Midbrain (tissue), 1 donor: Measurements from ENCODE around the gene GPATCH8.
"Not testable (repeated sequence)": the region's sequence is repeated elsewhere in the genome, so short reads cannot be mapped to it uniquely, and the experiment has no call there.

ENCODE experiments used
- DNase-seq: peaks from one replicate; lab custom pipeline; 2025; lab: John Stamatoyannopoulos, UW

Gene GPATCH8

DNA sequence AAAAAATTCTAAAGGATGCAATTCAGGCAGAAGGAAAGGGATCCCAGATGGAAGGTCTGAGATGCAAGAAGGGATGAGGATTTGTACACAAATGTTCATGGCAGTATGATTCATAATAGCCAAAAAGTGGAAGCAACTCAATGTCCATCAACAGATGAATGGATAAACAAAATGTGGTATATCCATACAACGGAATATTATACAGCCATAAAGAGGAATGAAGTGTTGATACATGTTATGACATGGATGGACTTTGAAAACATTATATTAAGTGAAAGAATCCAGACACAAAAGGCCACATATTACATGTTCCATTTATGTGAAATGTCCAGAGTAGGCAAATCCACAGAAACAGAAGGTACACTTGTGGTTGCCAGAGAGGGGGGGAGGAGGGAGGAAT is 23.9 kb upstream of the GPATCH8 start:
- DNase-seq, result no peak

DNA sequence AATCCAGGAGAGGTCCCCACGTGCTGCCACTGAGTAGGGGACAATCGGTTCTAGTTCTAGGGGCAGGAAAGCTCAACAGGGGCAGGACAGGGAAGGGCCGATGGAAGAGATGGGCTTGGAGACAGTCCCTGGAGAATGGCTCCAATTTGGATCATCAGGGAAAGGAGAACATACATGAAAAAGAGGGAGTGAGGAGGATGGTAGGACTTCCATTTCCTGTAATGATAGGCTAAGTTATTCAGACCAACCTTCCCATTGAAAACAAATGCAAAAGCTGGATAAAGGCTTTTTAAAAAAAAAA is 20.4 kb upstream of the GPATCH8 start:
- no peak for DNase-seq

DNA sequence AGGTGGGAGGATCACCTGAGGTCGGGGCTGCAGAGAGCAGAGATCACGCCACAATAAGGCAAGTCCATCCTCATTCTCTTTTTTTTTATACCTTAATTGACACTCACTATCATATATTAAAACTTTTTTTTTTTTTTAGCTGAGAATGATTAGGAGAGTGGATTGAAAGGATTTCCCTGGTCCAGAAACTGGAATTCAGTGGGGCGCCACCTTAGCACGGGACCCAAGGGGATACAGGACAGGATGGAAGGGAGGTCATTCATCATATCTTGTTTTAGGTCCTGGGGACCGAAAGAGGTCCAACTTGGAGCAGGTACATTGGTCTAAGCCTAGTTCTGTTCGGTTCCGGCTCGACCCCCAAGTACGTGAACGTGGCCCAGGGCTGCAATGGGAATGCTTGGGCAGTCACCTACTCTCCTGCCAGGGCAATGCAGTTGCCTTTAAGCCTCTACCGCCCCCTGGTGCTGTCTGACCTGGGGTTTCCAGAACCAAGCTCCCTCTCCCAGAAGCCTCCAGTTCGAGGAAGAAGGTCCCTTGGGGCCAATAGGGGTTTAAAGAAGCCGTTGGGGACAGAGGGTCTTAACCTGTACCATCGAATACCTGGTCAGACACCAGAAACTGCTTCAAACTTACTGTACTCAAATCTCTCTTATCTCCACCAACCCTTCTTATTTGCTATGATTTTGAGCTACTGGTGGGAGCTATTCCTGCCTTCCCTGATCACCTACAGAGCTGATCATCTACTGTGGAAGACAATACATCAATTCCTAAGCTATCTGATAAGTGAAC is 19.9 kb upstream of the GPATCH8 start:
- no peak for DNase-seq

DNA sequence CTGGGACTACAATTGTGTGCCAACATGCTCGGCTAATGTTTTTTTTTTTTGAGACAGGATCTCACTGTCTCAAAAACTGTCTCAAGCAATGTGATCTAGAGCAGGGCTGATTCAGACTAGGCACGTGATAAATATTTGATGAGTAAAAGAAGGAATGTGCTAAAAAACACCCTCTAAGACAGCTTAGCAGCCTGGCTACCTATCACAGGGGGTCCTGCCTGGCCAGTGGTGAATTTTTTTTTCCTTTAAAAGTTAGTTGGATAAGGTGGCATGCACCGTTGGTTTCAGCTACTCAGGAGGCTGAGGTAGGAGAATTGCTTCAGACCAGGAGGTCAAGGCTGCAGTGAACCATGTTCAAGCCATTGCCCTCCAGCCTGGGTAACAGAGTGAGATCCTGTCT is 14.8 kb upstream of the GPATCH8 start:
- DNase-seq, result no peak

DNA sequence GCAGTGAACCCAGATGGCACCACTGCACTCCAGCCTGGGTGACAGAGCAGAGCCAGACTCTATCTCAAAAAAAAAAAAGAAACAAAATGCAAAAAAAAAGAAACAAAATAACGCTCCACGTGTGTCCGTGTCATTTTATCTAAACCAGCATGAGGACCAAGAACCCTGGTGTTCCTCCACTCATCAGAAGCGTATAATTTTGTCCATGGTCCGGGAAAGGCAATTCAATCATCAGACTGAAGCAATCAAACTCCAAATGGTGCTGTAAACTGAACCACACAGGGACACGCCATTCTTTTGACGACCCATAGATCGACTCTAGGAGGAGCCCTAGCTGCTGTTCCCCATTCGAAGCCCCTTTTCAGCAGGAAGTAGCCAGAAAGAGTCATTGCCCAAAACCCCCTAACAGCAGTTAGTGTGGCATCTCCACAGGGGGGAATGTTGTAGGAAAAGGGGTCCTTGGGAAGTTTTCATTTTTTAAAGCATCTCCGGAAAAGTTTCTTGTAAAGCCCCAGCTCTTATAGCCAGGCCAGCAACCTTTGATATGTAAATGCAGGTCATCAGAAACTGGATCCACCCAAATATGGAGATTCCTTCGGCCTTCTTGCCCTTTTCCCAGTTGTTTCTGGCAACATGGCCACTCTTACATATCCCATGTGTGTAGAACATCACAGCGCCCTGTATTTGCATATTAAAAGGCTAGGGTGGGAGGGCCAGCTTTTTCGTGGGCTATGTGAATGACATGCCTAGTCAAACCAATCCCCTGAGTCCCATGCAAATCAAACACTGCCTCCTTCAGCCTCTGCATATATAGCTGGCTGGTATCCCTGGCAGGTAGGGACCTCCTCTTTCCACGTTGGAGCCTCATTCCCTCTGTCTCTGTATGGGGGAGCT is 8.3 kb upstream of the GPATCH8 start:
- not testable (repeated sequence) for DNase-seq

DNA sequence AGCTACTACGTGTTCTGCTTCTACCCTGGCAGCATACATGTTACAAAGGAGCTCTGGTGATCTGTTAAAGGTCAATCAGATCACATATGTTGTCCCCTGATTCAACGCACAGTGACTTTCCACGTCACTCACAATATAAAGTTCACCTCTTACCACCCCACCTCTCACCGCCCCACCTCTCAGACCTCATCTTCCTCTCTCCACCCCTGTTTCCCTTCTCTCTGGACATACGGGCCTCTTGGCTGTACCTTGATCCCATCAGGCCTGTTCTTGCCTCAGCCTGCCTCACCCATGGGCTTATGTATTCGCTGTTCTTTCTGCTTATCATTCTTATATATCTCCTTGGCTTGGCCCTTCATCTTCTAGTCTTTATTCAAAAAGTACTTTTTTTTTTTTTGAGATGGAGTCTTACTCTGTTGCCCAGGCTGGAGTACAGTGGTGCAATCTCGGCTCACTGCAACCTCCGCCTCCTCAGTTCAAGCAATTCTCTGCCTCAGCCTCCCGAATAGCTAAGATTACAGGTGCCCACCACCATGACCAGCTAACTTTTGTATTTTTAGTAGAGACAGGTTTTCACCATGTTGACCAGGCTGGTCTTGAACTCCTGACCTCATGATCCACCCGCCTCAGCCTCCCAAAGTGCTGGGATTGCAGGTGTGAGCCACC is 3.9 kb upstream of the GPATCH8 start:
- not testable (repeated sequence) for DNase-seq

DNA sequence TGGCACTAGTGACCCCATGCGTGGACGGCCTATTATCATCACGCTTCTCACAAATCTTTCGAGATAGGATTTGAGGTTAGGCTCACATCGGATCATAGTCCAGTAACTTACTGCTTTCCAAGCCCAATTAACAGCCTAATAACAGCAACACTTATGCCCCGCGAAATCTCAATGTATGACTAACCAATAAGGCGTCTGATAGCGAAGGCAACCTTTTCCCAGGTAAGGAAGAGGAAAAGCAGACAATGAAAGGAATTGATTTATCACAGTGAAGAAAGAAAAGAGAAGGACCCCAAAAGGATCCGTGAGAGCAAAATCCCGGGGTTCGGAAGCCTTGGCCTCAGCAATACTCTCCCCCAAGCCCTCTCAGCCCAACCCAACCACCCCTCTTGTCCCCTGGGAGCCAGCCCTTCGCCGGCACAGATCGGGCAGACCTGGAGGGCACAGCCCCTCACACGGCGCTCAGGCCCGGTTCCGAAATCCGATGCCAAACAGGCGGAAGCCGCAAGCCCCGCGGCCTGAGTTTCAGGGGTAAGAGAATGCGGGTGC is 534 bp downstream of the GPATCH8 start:
- peak; percentile 65 for DNase-seq

DNA sequence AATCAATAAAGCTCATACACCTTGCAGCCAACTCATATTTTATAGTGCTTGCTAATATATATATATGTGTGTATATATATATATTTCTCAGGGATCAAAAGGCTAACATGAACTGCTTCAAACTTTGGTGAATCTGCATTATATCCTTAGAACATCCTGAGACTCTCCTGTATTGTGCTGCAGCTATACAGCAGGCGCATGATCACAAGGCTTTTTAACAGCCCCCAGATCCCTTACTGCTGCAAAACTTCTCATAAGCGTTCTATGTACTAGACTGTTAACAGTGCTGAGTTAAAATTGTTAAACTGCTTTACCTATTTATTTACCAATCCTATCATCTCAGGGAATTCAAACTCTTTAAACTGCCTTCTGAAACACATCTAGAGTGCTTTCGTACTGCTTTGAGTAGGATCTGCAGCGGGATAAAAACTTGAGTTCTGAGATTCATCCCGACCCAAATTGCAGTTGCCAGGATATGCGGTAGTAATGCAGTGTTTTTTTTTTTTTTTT is 1.3 kb downstream of the GPATCH8 start:
- no peak for DNase-seq

DNA sequence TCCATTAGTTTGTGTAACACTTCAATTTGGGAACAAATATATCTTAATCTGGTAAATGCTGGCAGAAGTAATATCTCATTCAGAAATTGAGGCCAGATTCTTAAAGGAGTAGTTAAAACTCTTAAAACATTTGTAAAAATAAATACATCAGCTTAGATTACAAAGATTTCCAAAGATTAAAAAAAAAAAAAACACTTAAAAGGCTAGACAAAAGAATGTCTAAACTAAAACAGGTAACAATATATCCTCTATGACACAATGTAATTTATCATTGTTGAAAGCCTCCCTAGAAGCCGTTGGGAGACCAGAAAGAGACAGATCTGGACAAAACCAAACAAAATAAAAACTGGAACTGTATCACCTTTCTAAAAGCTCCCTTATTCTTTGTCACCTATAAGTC is 3.5 kb downstream of the GPATCH8 start:
- no peak for DNase-seq

DNA sequence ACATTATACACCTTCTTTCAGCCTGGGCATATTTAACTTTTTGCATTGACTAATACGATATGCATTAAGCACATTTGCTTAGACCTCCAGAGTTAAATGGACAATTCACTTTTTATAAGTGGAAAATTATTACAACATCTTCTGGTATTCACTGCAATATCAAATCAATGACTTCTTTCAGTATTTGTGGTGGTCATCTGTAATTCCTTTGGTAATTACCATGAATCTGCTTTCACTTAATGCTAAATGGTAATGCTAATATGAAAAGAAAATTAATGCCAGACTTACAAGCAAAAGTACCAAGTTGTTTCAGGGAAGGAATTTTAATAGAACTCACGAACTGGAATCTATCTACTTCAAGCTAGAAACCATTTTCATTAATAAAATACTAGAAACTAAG is 6.4 kb downstream of the GPATCH8 start:
- DNase-seq, result no peak

DNA sequence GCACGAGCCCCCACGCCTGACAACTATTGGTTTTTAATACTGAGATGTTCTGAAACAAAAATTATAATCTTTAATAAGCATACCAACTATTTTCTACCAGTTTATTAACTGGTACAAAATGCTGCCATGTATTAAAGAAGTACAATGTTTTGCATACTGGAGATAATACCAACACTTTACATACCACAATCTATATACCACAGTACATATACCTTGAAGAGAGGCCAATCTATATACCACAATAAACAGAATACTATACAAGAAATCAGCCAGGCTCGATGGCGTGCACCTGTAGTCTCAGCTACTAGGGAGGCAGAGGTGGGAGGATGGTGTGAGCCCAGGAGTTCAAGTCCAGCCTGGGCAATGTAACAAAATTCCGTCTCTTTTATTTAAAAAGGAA is 9.9 kb downstream of the GPATCH8 start:
- DNase-seq, result no peak

DNA sequence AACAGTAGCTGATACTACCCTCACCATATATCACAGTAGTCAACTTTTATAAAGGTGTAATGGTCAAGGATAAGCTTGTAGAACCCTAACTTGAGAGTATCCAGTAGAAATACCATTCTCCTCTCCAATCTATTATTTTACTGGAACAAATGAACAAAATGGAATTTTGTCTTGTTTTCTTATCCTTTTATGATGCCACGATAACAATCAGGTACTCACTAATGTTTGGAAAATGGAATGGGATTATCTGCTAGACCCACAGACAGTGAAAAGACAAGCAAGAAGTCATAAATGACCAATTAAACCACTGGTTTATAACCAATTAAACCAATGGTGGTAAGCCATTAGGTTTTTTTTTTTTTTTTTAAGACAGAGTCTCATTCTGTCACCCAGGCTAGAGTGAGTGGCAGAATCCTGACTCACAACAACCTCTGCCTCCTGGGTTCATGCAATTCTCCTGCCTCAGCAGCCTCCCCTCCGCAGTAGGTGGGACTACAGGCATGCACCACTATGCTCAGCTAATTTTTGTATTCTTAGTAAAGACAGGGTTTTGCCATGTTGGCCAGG is 10.4 kb downstream of the GPATCH8 start:
- DNase-seq, result no peak

DNA sequence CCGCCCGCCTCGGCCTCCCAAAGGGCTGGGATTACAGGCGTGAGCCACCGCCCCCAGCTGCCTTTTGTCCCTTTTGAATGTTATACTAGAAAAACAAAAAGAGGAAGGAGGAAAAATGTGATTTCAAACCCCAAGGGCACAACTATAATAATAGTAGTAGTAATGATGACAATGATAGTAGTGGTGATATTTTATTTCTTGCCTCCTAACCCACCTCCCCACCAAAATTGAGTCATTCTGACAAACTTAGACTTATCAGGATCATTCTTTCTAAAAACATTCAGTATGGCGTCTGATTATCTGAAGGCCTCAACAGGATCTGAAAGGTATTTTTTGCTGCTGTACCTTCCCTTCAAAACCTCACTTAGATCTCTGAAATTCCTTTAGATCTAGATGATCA is 13.6 kb downstream of the GPATCH8 start:
- no peak for DNase-seq

DNA sequence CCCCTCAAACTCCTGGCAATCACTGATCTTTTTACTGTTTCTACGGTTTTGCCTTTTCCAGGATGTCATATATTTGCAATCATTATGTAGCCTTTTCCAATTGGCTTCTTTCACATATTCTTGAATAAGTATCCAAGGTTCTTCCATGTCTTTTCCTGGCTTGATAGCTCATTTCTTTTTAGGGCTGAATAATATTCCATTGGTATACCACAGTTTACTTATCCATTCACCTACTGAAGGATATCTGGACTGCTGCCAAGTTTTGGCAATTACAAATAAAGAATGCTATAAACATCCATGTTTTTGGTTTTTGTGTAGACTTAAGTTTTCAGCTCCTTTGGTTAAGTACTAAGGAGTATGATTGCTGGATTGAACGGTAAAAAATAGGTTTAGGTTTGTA is 16.0 kb downstream of the GPATCH8 start:
- no peak for DNase-seq

DNA sequence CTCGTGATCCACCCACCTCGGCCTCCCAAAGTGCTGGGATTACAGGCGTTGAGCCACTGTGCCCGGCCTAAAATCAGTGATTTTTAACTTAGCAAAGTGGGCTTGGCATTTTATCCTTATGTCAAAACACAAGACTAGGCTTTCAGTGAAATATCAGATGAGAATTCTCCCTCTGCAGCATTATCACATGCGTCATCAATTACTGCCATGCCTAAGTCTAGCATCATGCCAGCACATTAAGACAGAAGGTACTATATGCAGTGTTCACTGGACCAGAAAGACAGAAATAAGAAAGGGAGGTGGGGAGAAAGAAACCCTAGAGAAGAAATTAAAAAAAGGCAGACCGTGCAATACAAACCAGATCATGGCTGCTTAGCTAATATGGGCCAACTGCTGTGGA is 29.8 kb downstream of the GPATCH8 start:
- DNase-seq, result no peak

DNA sequence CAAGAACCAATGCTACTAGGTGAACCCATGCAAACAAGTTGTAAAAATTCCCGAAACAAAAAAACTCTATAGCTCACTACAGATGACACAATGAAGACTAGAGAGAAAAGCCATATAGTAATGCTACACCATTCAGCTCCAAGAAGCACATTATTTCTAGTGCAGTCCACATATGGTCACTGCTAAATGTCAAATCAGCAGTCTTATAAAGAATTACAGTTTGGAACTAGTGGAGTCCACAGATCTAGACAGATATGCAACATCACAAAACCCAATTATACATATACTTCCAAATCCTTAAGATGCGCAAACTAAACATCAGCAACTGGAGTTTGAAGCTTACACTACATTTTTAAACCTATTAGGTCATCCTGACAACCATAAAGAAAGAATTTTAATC is 33.5 kb downstream of the GPATCH8 start:
- DNase-seq, result no peak

DNA sequence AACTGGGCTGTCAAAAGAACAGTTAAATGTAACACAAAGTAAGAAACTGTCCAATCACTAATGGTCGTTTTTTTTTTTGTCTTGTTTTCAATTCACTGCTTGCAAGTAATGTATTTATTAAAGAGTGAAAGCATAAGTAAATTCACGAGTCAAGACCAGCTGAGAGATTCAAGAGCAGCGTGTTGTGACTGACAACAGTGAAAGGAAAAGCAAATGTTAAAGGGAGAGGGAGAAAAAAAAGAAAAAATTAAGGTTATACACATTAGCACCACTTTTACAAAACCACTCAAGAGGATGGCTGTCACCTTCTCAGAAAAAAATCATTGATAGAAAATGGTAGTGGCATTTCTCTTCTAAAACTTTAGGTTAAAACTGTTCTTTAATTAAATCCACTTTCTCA is 36.1 kb downstream of the GPATCH8 start:
- DNase-seq, result no peak

DNA sequence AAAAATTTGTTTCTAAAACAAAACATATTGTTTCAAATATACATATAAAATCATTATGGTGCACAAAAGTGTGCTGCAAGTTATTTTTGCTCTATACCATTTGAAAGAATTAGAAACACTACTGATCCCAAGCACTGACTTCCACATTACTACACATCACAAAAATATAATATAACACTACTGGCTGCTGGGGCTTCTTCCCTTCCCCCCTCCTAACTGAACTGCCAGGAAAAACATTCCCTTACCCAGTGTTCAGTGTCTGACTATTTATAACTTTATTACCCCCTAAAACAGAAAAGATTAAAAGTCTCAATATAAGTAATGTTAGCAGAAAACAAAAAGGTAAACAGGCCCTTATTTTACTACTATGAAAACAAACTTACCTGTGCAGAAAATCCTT is 36.9 kb downstream of the GPATCH8 start:
- no peak for DNase-seq

DNA sequence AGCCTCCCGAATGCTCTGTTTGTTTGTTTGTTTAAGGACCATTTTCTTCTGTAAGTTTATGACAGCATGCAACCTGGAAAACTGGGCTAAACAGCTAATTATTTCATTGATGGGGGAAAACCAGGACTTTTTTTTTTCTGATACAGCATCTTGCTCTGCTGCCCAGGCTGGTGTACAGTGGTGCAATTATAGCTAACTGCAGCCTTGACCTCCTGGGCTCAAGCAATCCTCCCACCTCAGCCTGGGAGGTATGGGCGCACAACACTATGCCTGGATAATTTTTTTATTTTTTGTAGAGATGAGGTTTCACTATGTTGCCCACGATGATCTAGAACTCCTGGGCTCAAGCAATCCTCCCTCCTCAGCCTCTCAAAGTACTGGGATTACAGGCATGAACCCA is 37.3 kb downstream of the GPATCH8 start:
- no peak for DNase-seq

DNA sequence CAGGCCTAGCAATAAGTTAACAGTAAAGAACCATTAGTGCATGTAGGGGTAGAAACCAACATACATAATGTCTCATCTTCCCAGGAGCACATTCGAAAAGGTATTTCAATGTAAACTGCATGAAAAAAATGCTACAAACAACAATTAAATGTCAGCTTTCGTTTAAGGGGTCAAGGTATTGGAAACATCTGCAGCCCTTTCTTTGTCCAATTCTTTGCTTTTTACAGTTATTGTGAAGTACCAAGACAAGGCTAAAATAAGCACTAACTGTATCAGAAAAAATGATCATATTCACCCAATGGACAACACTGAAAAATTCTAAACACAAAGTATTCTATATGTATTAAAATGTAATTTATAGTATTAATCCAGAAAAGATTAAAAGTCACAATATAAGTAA is 37.9 kb downstream of the GPATCH8 start:
- DNase-seq, result no peak

DNA sequence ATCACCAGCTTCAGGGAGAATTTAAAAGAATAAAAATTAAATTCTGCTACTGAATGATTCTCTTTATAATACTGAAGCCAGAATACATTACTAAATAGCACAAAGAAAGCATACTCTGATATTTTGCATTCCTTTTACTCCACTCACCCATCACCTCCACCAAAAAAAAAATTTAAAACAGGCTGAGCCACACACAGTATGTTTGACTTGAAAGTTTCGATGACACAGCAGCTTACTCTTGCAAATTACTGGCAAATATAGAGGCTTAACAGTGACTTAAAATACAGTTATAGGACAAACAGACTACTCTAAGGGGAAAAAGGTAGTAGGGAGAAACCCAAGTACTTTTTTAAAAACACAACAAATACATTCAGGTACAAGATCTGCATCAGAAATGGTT is 39.2 kb downstream of the GPATCH8 start:
- no peak for DNase-seq

DNA sequence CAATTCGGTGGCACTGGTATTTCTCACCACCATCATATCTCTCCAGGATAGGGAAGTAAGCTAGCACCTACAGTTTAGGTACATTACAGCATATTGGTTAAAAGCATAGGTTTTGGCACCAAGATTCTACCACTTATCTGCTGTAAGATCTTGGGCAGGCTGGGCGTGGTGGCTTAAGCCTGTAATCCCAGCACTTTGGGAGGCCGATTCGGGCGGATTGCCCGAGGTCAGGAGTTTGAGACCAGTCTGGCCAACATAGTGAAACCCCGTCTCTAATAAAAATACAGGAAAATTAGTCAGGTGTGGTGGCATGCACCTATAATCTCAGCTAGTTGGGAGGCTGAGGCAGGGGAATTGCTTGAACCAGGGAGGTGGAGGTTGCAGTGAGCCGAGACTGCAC is 51.4 kb downstream of the GPATCH8 start:
- no peak for DNase-seq
